ENCODE data around the gene C11orf21.

The C11orf21 gene

DNA sequence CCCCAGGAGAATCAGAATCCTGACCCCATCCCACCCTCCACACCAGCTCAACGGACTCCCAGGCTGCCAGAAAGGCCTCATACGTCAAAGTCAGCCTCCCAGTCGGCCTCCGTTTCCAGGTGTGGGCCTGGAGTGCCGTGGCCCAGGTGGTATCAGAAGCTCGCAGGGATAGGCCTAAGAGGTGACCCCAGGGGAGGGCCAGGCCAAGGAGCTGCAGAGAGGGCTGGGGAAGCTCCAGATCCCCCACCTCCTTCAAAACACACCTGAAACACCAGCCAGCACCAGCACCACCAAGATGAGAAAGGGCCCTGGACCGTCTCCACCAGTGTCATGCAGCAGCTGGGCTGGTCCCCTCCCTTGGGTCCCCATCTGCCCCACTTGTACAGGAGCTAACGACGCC is 51.7 kb downstream of the C11orf21 start:
- no peaks in the 10 kb centered on the region for H3K9me3 ChIP-seq (ENCODE audit: insufficient read depth, low read depth, low read length)

GRCh38 chr11:2249189-2249916 is 52.4 kb downstream of the C11orf21 start:
- Histone ChIP-seq H3K79me2 (ENCODE audit: insufficient read depth, low read length) (no peaks in the 10 kb centered on the region), H3K4me2 (ENCODE audit: low read depth, low read length, poor library complexity, severe bottlenecking) (no peak overlapping the region), H4K20me1 (ENCODE audit: insufficient read depth, low read length, poor library complexity, severe bottlenecking) (no peaks in the 10 kb centered on the region), H3K36me3 (ENCODE audit: insufficient read depth, low read length) (no peaks in the 10 kb centered on the region), H3K9ac (ENCODE audit: low read depth, low read length, poor library complexity, severe bottlenecking) (no peak overlapping the region), H3K9me2 (replicated peaks; ENCODE audit: low read depth, low read length) (no peaks in the 10 kb centered on the region), H3K4me1 (ENCODE audit: insufficient read depth, low read length, poor library complexity, severe bottlenecking) (no peaks in the 10 kb centered on the region), H3K27me3 (ENCODE audit: insufficient read depth, low read length, poor library complexity, severe bottlenecking) (no peaks in the 10 kb centered on the region), H2AFZ (ENCODE audit: low read length) (no peak overlapping the region), H3K9me3 (ENCODE audit: insufficient read depth, low read depth, low read length) (no peaks in the 10 kb centered on the region), H3F3A (ENCODE audit: low read depth) (no peaks in the 10 kb centered on the region), H3K4me3 (ENCODE audit: low read length, poor library complexity, severe bottlenecking) (no peak overlapping the region)
- TF ChIP-seq CTCF (conservative IDR thresholded peaks at IDR 0.05; ENCODE audit: low read length) (no peak), EZH2phosphoT487 (IDR thresholded peaks at IDR 0.05; ENCODE audit: borderline replicate concordance) (no peak)

More for the DNA sequence above, 51.7 kb downstream of the C11orf21 start:
- no peak overlapping the region for H3K4me2 ChIP-seq (ENCODE audit: low read depth, low read length, poor library complexity, severe bottlenecking)
- TF ChIP-seq CTCF (conservative IDR thresholded peaks at IDR 0.05; ENCODE audit: low read length) (no peak), EZH2phosphoT487 (IDR thresholded peaks at IDR 0.05; ENCODE audit: borderline replicate concordance) (no peak)
- no peak overlapping the region for H3K4me3 ChIP-seq (ENCODE audit: low read length, poor library complexity, severe bottlenecking)
- no peaks in the 10 kb centered on the region for H3F3A ChIP-seq (ENCODE audit: low read depth)
- H3K9me2 ChIP-seq (replicated peaks; ENCODE audit: low read depth, low read length), result no peaks in the 10 kb centered on the region
- no peak overlapping the region for H2AFZ ChIP-seq (ENCODE audit: low read length)
- H3K27me3 ChIP-seq (ENCODE audit: insufficient read depth, low read length, poor library complexity, severe bottlenecking), result no peaks in the 10 kb centered on the region
- H3K36me3 ChIP-seq (ENCODE audit: insufficient read depth, low read length), result no peaks in the 10 kb centered on the region
- H3K9ac ChIP-seq (ENCODE audit: low read depth, low read length, poor library complexity, severe bottlenecking), result no peak overlapping the region
- H3K4me1 ChIP-seq (ENCODE audit: insufficient read depth, low read length, poor library complexity, severe bottlenecking), result no peaks in the 10 kb centered on the region
- H3K79me2 ChIP-seq (ENCODE audit: insufficient read depth, low read length), result no peaks in the 10 kb centered on the region
- H4K20me1 ChIP-seq (ENCODE audit: insufficient read depth, low read length, poor library complexity, severe bottlenecking), result no peaks in the 10 kb centered on the region

GRCh38 chr11:2248762-2249161 is 53.0 kb downstream of the C11orf21 start:
- H3K9me2 ChIP-seq (replicated peaks; ENCODE audit: low read depth, low read length), result no peaks in the 10 kb centered on the region
- H3K27me3 ChIP-seq (ENCODE audit: insufficient read depth, low read length, poor library complexity, severe bottlenecking), result no peaks in the 10 kb centered on the region
- no peak for TF ChIP-seq EZH2phosphoT487 (IDR thresholded peaks at IDR 0.05; ENCODE audit: borderline replicate concordance)
- no peak for TF ChIP-seq CTCF (conservative IDR thresholded peaks at IDR 0.05; ENCODE audit: low read length)
- H3K36me3 ChIP-seq (ENCODE audit: insufficient read depth, low read length), result no peaks in the 10 kb centered on the region
- H3K9me3 ChIP-seq (ENCODE audit: insufficient read depth, low read depth, low read length), result no peaks in the 10 kb centered on the region
- no peaks in the 10 kb centered on the region for H3K79me2 ChIP-seq (ENCODE audit: insufficient read depth, low read length)
- H3K4me2 ChIP-seq (ENCODE audit: low read depth, low read length, poor library complexity, severe bottlenecking), result no peak overlapping the region
- no peak overlapping the region for H3K9ac ChIP-seq (ENCODE audit: low read depth, low read length, poor library complexity, severe bottlenecking)
- H4K20me1 ChIP-seq (ENCODE audit: insufficient read depth, low read length, poor library complexity, severe bottlenecking), result no peaks in the 10 kb centered on the region
- H2AFZ ChIP-seq (ENCODE audit: low read length), result no peak overlapping the region
- no peaks in the 10 kb centered on the region for H3K4me1 ChIP-seq (ENCODE audit: insufficient read depth, low read length, poor library complexity, severe bottlenecking)
- no peaks in the 10 kb centered on the region for H3F3A ChIP-seq (ENCODE audit: low read depth)
- H3K4me3 ChIP-seq (ENCODE audit: low read length, poor library complexity, severe bottlenecking), result no peak overlapping the region
